HG03060 (cell line): ENCODE results near the gene ZNF436.
A peak's percentile ranks its signal among the peaks of the same experiment; 100 is the strongest.

ENCODE experiments used
- ATAC-seq: cut with Tn5 transposase; IDR thresholded peaks from one replicate; pipeline ENCODE4 v1.9.1; 2021; ENCODE audit warnings: low read depth, moderate number of reproducible peaks; ENCODE audit not compliant: unreplicated experiment

Gene ZNF436

GRCh38 chr1:23367791-23368561 is 1.7 kb downstream of the ZNF436 start:
- ATAC-seq, result peak; percentile 80

DNA sequence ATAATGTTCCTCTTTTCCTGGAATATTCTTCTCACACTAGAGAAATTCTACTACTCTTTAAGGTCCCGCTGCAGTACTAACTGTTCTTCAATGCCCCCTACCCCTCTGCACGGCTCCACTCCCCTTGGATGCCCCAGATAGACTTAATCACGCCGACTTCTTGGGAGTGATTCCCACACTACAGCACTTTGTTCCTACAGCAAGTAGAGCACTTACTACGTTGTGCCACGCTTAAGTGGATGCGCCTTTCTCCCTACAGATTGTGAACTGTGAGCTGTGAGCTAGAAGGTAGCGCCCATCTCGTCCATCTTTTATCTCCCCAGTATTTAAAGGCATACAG is 2.2 kb downstream of the ZNF436 start:
- ATAC-seq, result no peak

DNA sequence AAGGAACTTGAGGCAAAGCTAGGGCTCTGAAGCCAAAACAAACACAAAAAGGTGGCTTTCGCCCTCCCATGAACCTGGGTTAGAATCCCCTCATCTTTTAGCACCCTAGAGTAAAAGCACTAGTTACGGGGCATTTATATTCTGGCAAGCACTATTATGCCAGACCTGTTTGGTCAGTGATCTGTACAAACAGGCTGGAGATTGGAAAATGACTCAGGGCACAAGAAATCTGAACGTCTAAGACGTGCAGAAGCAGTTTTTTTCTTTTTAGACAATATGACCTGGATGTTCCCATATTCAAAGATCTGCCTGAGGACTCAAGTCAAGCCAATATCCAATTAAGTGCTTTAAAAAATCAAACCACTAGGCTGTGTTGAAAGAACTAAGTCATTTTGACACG is 3.0 kb downstream of the ZNF436 start:
- ATAC-seq, result no peak

DNA sequence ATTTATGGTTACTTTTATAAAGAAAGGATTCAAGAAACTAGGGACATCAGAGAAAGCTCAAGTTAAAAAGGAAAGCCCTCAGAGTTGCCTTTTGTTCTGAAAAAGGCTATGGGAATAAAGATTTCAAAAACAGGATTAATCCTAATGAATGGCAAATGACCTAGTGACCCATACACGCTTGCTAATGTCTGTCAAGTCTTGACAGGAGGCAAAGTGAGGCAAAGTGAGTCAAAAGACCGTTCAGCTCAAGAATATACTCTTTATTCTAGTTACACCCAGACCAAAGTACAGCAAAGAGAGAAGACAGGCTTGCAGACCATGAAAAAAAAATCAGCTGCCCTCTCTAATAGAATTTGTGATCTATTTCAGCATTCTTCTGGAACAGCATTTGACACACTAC is 3.5 kb downstream of the ZNF436 start:
- ATAC-seq, result no peak

- no peak for ATAC-seq
Observed at GRCh38 chr1:23362218-23362713, 7.4 kb downstream of the ZNF436 start.

DNA sequence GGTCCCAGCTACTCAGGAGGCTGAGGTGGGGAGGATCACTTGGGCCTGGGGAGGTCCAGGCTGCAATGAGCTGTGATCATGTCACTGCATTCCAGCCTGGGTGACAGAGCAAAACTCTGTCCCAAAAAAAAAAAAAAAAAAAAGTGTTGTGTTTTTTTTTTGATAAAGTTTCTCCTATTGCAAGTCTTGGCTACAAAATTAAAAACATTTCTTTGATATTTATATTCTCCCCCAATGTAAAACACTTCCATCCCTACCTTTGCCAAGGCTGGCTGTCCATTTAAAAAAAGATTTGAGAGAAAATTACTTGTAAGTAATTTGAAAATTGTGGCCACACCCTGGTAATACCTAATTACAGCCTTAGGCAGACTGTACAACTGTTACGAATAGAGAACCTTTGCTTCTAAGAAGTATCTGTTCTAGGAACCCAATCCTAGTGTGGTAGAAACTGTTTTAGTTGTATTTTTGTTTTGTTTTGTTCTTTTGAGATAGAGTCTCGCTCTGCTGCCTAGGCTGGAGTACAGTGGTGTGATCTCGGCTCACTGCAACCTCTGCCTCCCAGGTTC is 11.2 kb downstream of the ZNF436 start:
- no peak for ATAC-seq

DNA sequence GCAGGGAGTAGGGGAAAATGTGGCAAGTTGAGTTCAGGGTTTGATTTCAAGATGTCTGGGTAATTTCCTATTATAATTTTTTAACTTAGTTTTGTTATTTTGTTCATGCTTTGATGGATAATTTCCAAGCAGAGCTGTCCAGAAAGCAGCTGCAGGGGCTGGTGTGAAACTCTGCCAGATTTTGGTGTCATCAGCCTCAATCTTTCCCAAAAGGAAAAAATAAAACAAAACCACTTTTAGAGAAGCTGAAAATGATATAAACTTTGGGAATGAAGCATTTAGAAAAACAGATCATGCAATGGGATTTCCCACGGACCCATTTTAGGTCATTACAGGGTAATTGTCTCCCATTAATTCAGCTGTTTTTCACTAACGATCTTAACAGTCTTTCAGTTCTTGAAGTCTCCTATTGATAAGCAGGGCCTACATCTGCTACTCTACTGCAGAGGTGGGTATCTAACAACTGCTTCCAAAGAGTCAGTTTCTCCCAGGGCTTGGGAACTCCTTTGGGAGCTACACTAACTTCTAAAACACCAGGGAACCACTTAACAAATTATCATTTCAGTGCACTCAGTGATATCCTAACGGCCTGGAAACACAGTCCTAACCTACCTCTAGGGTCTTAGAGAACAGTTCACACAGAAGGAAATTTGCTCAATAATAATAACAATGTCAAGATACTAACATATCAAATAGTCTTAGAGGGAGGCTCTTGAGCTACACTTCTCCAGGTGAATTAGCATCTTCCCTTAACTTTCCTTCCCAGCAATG is 12.3 kb downstream of the ZNF436 start:
- ATAC-seq, result no peak

GRCh38 chr1:23356471-23357137 is 13.0 kb downstream of the ZNF436 start:
- ATAC-seq, result no peak

DNA sequence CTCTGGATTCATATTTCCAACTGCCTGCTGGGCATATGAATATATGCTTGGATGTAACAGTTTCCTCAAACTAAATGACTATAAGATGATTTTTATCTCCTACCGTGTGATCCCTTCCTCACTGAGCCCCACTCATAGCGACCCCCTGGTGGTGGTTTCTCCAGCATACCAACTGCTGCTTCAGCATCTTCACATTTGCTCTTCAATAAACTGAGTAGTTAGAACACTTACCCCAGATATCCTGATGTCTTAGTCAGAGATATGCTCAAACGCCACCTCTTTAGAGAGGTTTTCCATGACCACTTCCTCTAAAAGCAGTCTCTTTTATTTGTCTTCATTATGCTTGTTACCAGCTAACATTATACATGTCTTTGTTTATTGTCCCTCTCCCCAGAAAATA is 15.4 kb downstream of the ZNF436 start:
- ATAC-seq, result no peak

GRCh38 chr1:23352096-23352695 is 17.4 kb downstream of the ZNF436 start:
- no peak for ATAC-seq

- ATAC-seq, result no peak
Observed at GRCh38 chr1:23345920-23346319, 23.7 kb downstream of the ZNF436 start.

DNA sequence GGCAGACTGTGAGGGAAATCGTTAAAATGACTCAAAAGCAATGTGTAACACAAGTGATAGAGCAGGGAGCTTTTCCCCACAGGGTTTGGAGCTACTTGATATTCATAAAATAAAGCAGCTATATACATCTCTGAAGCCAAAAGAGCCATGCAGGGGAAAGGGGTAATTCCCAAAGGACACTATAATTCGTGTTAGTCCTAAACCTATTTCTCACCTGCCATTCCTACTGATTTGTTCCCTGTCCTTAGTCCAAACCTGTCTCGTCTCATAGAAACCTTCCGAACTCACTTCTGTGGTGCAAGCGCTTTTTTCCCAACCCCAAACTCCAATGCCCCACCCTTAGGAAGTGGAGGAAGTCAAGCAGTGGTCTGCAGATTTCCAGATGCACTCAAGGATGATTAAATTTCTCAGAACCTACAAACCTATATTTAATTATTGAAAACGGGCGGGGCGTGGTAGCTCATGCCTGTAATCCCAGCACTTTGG is 24.6 kb downstream of the ZNF436 start:
- no peak for ATAC-seq

- peak; percentile 77 for ATAC-seq
Observed at GRCh38 chr1:23344111-23344986, 25.3 kb downstream of the ZNF436 start, which contains the start of gene HNRNPR. TSS of gene HNRNPR (minus strand) at chr1:23344284. CDS start at chr1:23341008, 3,276 bp downstream.

DNA sequence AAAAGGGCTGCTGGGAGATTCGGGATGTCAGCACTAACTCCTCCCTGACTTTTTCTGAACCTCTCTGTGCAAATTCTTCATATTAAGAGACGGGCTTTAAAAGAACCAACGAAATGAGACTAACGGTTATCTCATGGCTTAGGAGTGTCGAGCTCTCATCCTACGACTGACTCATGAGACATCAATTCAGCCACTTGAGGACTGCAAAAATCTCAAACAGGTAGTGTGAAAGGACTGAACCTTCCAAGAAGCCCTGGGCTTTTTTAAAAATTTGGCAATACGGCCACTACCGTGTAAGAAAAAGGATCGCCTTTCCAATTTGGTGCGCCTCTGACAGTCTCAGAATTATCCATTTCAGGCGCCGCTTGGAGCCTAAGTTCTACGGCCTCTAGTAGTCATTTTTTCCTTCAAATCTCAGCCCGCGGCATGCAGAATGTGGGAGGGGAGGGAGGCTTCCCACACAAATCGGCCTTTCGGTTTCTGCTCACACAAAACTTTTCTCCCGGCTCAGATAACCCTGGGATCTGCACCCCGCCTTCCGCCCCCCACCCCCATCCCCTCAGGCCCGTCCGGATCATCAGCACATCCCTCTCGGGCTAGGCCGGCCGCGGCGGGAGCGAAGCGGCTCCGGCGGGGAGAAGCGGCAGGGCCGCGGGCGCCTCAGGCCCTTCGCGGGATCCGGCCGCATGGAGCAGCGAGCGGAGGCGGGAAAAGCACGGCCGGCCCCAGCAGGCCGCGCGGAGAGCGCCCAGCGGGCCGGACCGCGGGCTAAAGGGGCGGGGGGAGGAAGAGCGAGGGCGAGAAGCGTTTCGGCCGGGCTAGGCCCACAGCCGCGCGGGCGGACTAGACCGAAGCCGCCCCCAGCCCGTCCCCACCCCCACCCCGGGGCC is 26.2 kb downstream of the ZNF436 start:
- ATAC-seq, result no peak

DNA sequence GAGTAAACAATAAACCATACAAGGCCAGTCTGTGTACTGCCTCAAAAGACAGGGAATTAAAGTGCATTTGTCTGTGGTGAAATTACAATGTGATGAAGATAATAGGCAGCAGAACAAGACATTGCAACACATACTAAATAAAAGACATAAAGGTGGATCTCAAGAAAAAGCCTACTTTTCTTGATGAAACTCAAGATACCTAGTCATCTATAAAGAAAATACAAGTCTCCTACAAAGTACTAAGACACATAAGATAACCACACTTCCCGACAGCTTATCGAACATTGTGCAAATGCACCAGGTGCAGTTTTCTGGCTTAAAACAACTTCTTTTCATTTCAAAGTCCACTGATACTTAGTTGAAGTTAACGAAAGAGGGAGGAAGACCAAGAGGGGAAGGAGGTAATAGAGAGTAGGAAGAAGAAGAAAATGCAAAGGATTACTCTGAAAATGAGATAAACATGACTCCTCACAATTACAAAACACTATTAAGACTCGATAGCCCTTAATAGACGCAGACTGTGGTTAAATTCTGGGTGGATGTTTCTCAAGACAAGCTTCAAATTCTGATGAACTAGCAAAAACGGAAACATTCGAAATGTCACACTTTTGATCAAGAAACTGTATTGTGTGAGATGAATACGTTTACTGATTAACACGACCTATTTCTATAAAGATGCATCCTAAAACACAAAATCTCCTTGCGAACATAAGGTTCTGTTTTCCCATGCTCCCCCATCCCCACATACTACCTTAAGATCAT is 27.5 kb downstream of the ZNF436 start:
- ATAC-seq, result no peak

DNA sequence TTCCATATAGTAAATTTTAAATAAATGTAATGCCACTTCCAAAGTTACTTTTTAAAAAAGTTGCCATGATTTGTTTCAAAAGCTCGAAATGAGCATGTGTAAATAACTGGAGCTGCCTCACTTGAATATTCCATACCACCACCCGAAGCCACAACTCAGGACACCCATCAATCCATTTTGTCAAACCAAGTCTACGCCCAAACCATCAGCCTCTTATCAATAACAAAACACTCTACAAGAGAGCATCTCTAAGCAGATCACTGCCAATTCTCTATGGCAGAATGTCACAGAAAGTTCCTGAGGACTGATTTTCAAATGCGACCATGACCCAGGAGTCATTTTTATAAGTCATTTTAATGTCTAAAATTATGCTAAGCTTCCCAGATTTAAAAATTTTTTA is 30.0 kb downstream of the ZNF436 start:
- no peak for ATAC-seq

DNA sequence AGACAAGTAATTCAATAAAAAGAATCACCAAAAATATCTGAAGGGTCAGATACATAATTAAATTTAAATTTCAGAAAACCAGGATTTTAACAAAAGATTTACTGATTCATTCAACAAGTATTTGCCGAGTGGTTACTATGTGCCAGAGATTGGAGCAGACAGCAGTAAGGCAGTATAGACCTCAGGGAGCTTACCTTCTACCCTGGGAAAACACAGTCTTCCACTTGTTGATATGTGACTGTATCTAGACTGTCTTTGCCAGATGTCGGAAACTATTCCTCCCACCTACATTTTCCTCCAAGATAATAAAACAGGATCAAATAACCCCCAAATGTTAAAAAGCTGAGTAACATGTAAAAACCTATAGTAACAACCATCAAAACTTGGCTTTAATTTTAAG is 31.8 kb downstream of the ZNF436 start:
- no peak for ATAC-seq

- ATAC-seq, result no peak
Observed at GRCh38 chr1:23331713-23332112, 37.9 kb downstream of the ZNF436 start.
